Lung (tissue), 12 donors: Measurements from ENCODE around the gene PTCD3. TPM values are rescaled to one million over a fixed set of nuclear protein-coding genes. Genes with fewer than 3 reads are reported as not detected.

Experiments
- ATAC-seq: fragments of 200-7000 bp; cut with Tn5 transposase; one replicate; pipeline ENCODE4 v1.9.1; 2020; ENCODE audit warnings: moderate number of reproducible peaks; ENCODE audit not compliant: insufficient read depth, low FRiP score
- DNase-seq, 3 donors: peaks; one replicate each; pipeline ENCODE4 v3.0.0-alpha.2; 2013 to 2017
- H3K27ac ChIP-seq, 2 donors: one replicate each; pipeline ENCODE4 v1.5.1; 2013; ENCODE audit warnings: mild to moderate bottlenecking in 2 of 2, moderate library complexity in 2 of 2, control low read depth in 1 of 2, inconsistent platforms in 1 of 2, low read depth in 1 of 2, low read length in 1 of 2
- H3K27me3 ChIP-seq, 3 donors: one replicate each; pipeline ENCODE4 v1.5.1; 2013; ENCODE audit warnings: low read length in 2 of 3; ENCODE audit not compliant: control insufficient read depth in 3 of 3, insufficient read depth in 3 of 3
- H3K36me3 ChIP-seq, 4 donors: one replicate each; pipeline ENCODE4 v1.5.1; 2013; ENCODE audit warnings: low read length in 4 of 4, mild to moderate bottlenecking in 1 of 4, moderate library complexity in 1 of 4; ENCODE audit not compliant: control insufficient read depth in 4 of 4, insufficient read depth in 4 of 4
- H3K4me1 ChIP-seq, 5 donors: one replicate each; pipeline ENCODE4 v1.5.1; 2013; ENCODE audit warnings: low read length in 5 of 5, mild to moderate bottlenecking in 2 of 5, moderate library complexity in 1 of 5; ENCODE audit not compliant: control insufficient read depth in 5 of 5, insufficient read depth in 5 of 5
- H3K4me3 ChIP-seq: one replicate; pipeline ENCODE4 v1.5.1; 2013; ENCODE audit warnings: mild to moderate bottlenecking, control low read depth, moderate library complexity
- H3K9ac ChIP-seq, 2 donors: one replicate each; pipeline ENCODE4 v1.5.1; 2013; ENCODE audit warnings: low read length in 2 of 2, control low read depth in 1 of 2; ENCODE audit not compliant: insufficient read depth in 1 of 2
- H3K9me3 ChIP-seq, 4 donors: one replicate each; pipeline ENCODE4 v1.5.1; 2013; ENCODE audit warnings: low read length in 3 of 4, mild to moderate bottlenecking in 1 of 4, moderate library complexity in 1 of 4; ENCODE audit not compliant: control insufficient read depth in 4 of 4, insufficient read depth in 3 of 4
- CTCF ChIP-seq: IDR thresholded peaks from 2 replicates; pipeline ENCODE4 v1.5.1; 2012; ENCODE audit warnings: mild to moderate bottlenecking; ENCODE audit errors: control extremely low read depth, extremely low read depth
- WGBS, 2 donors: extraction: QIAGEN DNeasy Blood & Tissue Kit; methylation state at CpG; one replicate each; pipeline ENCODE4 v1.1.7; 2013; 5-methylcytosine and 5-hydroxymethylcytosine counted together
- polyA plus RNA-seq, 2 donors: library from polyadenylated mRNA; stranded (reverse); fragments of 200-250 nt; gene quantifications; one replicate each; pipeline ENCODE4 v1.2.1, GENCODE V29; 2013
- total RNA-seq, 2 donors: library from RNA; depleted of rRNA in 1 of 2; stranded (reverse); fragments of >200 nt in 1 of 2; gene quantifications; one replicate each; pipeline ENCODE4 v1.2.1, GENCODE V29; 2014 to 2021
- donor health status: control.
- donor health status: control.
- donor health status: Bipolar disorder and iron deficiency.
- donor health status: healthy.
- donor health status: DM: yes; HTN: yes; CAD: no.

PTCD3 gene
- total and polyA plus RNA-seq, 4 donors = 22.7 to 172 (median 44.3) TPM

- Histone ChIP-seq H3K36me3 (peaks cover 22 to 57% (median 43%) of the 10 kb centered on the region in 4 donors), H3K9ac (no peak overlapping the region), H3K9me3 (peaks cover 0 to 4% (median 1%) of the 10 kb centered on the region in 4 donors), H3K4me1 (peaks cover 0 to 1% (median 0%) of the 10 kb centered on the region in 5 donors), H3K4me3 (no peak overlapping the region), H3K27ac (no peak overlapping the region), H3K27me3 (no peaks in the 10 kb centered on the region)
- TF ChIP-seq CTCF = no peak
- DNase-seq = no peak
- WGBS, 2 donors = 89 to 91% methylated on average over 2 of the region's 2 CpGs
- no peak for ATAC-seq
Observed at GRCh38 chr2:86064006-86064405, 42.0 kb upstream of the PTCD3 start.

GRCh38 chr2:86065512-86065911, 40.5 kb upstream of the PTCD3 start:
- DNase-seq = no peak
- Histone ChIP-seq H3K9ac (no peak overlapping the region), H3K36me3 (peaks cover 31 to 59% (median 52%) of the 10 kb centered on the region in 4 donors), H3K27me3 (no peaks in the 10 kb centered on the region), H3K27ac (no peak overlapping the region), H3K4me1 (peaks cover 0 to 1% (median 0%) of the 10 kb centered on the region in 5 donors), H3K4me3 (no peak overlapping the region), H3K9me3 (peaks cover 0 to 4% (median 1%) of the 10 kb centered on the region in 4 donors)
- no peak for ATAC-seq
- WGBS, 2 donors = 62 to 86% methylated on average over 5 of the region's 5 CpGs
- no peak for TF ChIP-seq CTCF

GRCh38 chr2:86066007-86066578, 39.9 kb upstream of the PTCD3 start:
- Histone ChIP-seq H3K27me3 (no peaks in the 10 kb centered on the region), H3K9ac (no peak overlapping the region), H3K4me3 (no peak overlapping the region), H3K4me1 (peaks cover 0 to 1% (median 0%) of the 10 kb centered on the region in 5 donors), H3K9me3 (peaks cover 0 to 4% (median 1%) of the 10 kb centered on the region in 4 donors), H3K27ac (no peak overlapping the region), H3K36me3 (peaks cover 30 to 60% (median 53%) of the 10 kb centered on the region in 4 donors)
- ATAC-seq (no peak), DNase-seq (no peak)
- WGBS, 2 donors = 95 to 97% methylated on average over 7 of the region's 7 CpGs
- TF ChIP-seq CTCF = no peak

GRCh38 chr2:86066915-86067314, 39.1 kb upstream of the PTCD3 start:
- no peak overlapping the region for H3K4me3 ChIP-seq
- H3K27ac ChIP-seq = no peak overlapping the region
- ATAC-seq (no peak), DNase-seq (no peak)
- peaks cover 0 to 4% (median 1%) of the 10 kb centered on the region in 4 donors for H3K9me3 ChIP-seq
- TF ChIP-seq CTCF = no peak
- H3K4me1 ChIP-seq = peaks cover 0 to 1% (median 0%) of the 10 kb centered on the region in 5 donors
- no peaks in the 10 kb centered on the region for H3K27me3 ChIP-seq
- H3K9ac ChIP-seq = no peak overlapping the region
- peaks cover 29 to 59% (median 53%) of the 10 kb centered on the region in 4 donors for H3K36me3 ChIP-seq
